GOT3 (cell line): ENCODE results near the gene TCF15.
"Not testable (repeated sequence)": the region's sequence is repeated elsewhere in the genome, so short reads cannot be mapped to it uniquely, and the experiment has no call there.

ENCODE experiments used
- DNase-seq: peaks from one replicate; lab custom pipeline; 2025; ENCODE audit warnings: mixed read lengths; lab: John Stamatoyannopoulos, UW

TCF15 gene

DNA sequence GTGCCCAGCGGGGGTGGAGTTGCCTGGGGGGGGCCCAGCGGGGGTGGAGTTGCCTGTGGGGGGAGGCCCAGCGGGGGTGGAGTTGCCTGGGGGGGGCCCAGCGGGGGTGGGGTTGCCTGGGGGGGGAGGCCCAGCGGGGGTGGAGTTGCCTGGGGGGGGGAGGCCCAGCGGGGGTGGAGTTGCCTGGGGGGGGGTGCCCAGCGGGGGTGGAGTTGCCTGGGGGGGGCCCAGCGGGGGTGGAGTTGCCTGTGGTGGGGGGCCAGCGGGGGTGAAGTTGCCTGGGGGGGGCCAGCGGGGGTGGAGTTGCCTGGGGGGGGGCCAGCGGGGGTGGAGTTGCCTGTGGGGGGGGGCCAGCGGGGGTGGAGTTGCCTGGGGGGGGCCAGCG lies 31.9 kb upstream of the TCF15 start:
- DNase-seq, result not testable (repeated sequence)

- DNase-seq, result no peak
These were observed 31.4 kb upstream of the TCF15 start for GRCh38 chr20:641516-641875.

DNA sequence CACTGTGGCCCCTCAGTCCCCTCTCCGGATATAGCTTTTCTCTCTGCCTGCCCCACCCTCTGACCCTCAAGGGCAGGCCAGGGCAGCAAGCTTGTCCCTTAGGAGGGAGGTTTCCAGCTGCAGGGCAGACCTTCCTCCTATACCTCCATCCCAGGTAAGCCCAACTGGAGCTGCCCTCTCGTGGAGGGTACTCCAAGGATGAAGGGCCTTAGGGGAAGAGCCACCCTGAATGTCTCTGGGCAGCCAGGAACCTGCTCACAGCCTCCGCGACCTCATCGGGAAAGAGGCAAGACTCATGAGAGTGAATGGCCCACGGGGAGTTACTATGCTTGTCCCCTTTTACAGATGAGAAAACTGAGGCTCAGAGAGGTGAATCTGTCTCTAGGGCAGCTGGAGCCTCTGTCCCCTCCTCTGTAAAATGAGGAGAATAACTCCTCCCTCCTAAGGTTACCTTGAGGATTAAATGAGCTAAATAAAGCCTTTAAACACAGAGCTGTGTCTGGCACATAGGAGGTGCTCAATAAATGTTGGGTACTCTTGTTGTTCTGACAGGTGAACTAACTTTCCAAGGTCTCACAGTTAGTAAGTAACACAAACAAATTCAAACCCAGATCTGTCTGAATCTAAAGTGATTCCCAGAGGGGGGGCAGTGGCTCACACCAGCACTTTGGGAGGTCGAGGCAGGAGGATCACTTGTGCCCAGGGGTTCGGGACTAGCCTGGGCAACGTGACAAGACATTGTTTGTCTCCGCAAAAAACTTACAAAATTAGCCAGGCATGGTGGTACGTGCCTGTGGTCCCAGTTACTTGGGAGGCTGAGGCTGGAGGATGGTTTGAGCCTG lies 30.8 kb upstream of the TCF15 start:
- no peak for DNase-seq

GRCh38 chr20:638579-638978 lies 28.5 kb upstream of the TCF15 start:
- DNase-seq, result no peak

DNA sequence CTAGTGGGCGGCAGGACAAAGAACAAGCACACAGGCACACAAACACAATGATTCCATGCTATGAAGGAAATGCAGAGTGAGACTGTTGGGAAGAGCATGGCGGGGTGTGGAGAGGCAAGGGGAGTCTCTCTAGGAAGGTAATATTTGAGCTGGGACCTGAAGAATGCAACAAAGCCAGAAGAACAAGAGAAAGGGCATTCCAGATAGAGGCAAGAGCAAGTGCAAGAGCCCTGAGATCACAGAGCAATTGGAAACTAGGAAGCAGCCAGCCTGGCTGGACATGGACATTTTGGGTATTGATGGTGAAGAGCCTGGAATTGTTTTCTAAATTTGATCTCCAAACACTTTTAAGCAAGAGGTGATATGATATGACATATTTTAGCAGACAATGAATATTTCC lies 27.4 kb upstream of the TCF15 start:
- no peak for DNase-seq

GRCh38 chr20:635893-636338 lies 25.8 kb upstream of the TCF15 start:
- DNase-seq, result no peak

DNA sequence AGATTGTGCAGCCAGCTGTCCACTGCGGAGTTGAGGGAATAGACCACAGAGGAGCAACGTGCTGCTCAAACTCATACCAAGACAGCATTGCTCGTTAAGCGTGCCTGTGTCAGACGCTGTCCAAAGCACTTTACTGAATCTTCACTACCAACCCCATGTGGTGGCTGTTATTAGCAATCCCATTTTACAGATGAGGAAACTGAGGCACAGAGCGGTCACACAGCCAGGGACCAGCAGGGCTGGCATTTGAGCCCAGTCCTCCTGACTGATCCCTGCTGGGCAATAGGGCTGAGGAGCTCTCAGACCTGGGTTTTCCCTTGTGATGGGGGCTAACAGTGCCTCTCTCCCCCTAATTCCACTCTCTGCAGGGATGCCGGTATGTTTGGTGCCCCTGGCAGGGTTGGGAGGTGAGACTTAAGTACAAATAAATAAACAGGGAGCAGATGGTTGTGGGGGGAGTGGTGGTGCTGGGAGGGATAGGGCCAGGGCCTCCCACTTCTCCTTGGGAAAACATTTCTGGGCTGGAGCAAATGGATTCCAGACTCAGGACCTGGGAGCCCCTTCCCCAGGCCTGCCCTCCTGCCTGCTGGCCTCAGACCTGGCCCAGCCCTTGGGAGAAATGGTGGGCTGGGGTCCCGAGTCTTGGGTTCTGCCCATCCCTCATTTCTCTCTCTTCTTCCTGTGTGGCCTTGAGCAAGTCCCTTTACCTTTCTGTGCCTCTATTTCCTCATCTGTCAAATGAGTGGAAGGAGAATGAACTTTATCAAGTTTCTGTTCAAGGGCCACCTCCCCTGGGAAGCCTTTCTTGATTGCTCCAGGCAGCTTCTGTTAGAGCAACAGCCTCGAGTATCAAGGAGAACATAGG lies 25.2 kb upstream of the TCF15 start:
- no peak for DNase-seq

- no peak for DNase-seq
These were observed 24.2 kb upstream of the TCF15 start for GRCh38 chr20:634148-634925.

DNA sequence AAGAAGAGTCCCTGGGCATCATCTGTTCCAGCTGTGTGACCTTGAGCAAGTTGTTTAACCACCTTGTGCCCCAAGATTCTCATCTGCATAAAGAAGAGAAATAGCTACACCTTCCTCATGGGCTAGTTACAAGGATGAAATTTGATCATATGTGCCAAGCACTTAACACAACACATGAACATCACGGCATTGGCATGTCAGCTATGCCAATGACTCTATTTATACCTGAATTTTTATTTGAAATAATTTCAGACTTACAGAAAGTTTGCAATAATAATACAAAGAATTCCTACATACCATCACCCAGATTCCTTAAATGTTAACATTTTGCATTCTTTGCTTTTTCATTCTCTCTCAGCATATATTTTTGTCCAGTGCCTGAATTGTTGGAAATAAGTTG lies 21.0 kb upstream of the TCF15 start:
- DNase-seq, result no peak

- no peak for DNase-seq
These were observed 16.5 kb upstream of the TCF15 start for GRCh38 chr20:626579-626978.

DNA sequence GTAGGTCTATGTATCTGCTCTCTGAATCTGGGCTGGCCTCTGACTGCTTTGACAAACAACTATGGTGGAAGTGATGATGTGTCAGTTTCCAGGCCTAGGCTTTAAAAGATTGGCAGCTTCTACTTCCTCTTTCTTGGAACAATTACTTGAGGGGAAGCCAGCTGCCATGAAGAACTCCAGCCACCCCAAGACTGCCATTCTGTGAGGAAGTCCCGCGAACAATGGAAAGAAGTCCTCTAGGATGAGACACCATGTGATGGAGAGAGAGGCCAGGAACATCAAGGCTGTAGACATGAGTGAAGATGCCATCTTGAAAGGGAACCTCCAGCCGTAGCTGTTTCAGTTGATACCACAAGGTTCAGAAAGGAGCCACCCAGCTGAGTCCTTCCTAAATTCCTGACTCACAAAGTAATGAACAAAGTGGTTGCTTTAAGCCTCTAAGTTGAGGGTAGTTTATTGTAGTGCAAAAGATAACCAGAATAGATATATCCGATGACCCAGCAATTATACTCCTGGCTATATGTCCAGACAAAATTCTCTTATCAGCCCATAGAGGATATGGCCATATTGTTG lies 15.3 kb upstream of the TCF15 start:
- no peak for DNase-seq

DNA sequence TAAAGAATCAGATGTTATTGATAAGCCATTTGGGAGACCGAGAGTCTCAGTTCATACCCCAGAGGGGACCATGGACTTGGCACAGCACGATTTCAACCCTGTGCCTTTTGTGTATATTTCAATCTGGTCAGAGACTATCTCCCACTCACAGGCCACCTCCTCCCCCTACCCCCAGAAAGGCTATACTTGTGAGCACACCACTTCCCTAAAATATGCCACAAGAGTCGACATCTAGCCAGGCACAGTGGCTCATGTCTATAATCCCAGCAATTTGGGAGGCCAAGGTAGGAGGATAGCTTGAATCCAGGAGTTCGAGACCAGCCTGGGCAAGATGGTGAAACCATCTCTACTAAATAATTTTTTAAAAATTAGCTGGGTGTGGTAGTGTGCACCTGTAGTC lies 13.6 kb upstream of the TCF15 start:
- no peak for DNase-seq

DNA sequence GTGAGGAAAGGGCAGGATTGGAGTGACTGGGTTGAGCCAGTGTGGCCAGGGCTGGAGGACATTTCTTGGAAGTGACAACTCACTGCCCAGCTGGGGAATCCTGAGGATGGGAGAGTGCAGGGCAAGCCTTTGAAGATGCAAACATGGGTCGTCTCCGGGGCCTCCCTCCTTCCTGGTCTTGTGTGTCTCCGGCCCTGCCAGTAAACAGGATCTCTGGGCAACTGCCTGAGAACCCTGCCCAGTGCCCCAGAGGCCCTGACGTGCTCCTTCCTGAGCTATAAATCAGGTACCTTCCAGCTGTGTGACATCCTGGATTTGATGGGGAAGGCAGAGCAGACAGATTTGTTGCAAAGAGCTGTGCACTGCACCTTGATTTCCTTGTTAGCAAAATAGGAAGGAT lies 12.9 kb upstream of the TCF15 start:
- no peak for DNase-seq

DNA sequence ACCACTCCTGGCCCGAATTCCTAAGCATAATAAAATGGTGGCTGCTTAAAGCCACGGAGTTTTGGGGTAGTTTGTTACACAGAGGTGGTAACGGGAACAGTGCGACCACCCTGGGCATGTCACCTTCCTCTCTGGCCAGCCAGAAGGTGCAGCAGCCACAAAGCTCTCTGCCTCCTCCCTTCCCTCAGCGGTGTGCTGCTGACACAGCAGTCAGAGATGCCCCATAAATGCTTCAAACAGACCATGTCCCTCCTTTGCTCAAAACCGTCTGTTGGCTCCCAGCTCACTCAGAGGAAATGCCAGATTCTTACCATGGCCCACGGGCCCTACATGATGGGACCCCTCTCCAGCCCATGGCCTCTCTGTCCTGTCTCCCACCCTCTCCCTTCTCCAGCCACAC lies 12.1 kb upstream of the TCF15 start:
- no peak for DNase-seq

DNA sequence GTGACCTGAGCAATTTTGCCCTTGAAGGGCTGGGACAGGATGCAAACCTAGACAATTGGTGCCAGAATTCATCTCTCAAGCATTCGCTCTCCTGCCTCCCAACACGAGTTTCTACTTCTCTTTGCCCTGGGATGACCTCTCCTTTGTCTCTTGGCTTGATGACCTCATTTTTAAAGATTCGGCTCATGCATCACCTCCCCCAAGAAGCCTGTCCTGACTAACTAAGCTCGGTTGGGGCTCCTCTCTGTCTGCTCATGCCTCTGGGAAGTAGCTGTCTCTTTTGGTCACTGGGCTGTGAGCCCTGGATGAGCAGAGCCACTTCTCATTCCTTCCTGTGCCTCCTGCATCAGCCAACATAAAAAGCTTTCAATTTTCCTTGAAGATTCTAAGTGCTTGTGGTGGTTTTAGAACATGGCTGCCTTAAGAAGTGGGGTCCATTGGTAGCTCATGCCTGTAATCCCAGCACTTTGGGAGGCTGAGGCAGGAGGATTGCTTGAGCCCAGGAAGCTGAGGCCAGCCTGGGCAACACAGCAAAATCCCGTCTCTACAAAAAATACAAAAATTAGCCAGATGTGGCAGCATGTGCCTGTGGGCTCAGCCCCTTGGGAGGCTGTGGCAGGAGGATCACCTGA lies 11.1 kb upstream of the TCF15 start:
- no peak for DNase-seq

- no peak for DNase-seq
These were observed 10.1 kb upstream of the TCF15 start for GRCh38 chr20:620246-620645.

- DNase-seq, result no peak
These were observed 8.9 kb upstream of the TCF15 start for GRCh38 chr20:618980-619379.

- DNase-seq, result no peak
These were observed 8.0 kb upstream of the TCF15 start for GRCh38 chr20:617934-618690.

- no peak for DNase-seq
These were observed 5.4 kb upstream of the TCF15 start for GRCh38 chr20:615514-615913.

GRCh38 chr20:611843-612185 lies 1.7 kb upstream of the TCF15 start:
- no peak for DNase-seq
